H1 (cell line): ENCODE measurements around the gene PRPF6. TPM values are rescaled to one million over a fixed set of nuclear protein-coding genes. Genes with fewer than 3 reads are reported as not detected.

ENCODE experiments used
- BCL11A ChIP-seq, 2 experiments: IDR thresholded peaks; one replicate each; pipeline ENCODE4 v1.6.1; 2011; ENCODE audit warnings: low read depth in 2 of 2, low read length in 2 of 2, mild to moderate bottlenecking in 2 of 2
- CBX8 ChIP-seq: fragments of 300-800, 300-1000 bp; sonication (generic); IDR thresholded peaks from 2 replicates; pipeline ENCODE4 v1.7.1; 2016; ENCODE audit warnings: low read depth, low read length, borderline replicate concordance
- E2F6 ChIP-seq: IDR thresholded peaks from 2 replicates; pipeline ENCODE4 v1.6.1; 2012; ENCODE audit warnings: inconsistent platforms
- EGR1 ChIP-seq: IDR thresholded peaks from 2 replicates; pipeline ENCODE4 v1.6.1; 2011; ENCODE audit warnings: low read depth, low read length, borderline replicate concordance
- EZH2 ChIP-seq: fragments of 200-600 bp; sonication (generic); IDR thresholded peaks from 2 replicates; pipeline ENCODE4 v1.7.1; 2012; ENCODE audit warnings: low read depth, mild to moderate bottlenecking, moderate library complexity, low read length, inconsistent platforms; ENCODE audit not compliant: severe bottlenecking
- GABPA ChIP-seq: IDR thresholded peaks from 2 replicates; pipeline ENCODE4 v1.6.1; 2011; ENCODE audit warnings: mild to moderate bottlenecking, low read length, moderate library complexity, borderline replicate concordance; ENCODE audit not compliant: insufficient read depth
- GTF2F1 ChIP-seq: IDR thresholded peaks from 2 replicates; pipeline ENCODE4 v1.6.1; 2012; ENCODE audit warnings: low read depth, low read length, improper control_type of control experiment, borderline replicate concordance
- HDAC6 ChIP-seq: IDR thresholded peaks from one replicate; pipeline ENCODE4 v1.7.1; 2012; ENCODE audit warnings: low read depth, mild to moderate bottlenecking, inconsistent platforms, low read length, moderate library complexity
- KDM4A ChIP-seq: IDR thresholded peaks from one replicate; pipeline ENCODE4 v1.7.1; 2012; ENCODE audit warnings: low read depth, mild to moderate bottlenecking, moderate library complexity, low read length, inconsistent platforms; ENCODE audit not compliant: severe bottlenecking
- NANOG ChIP-seq: IDR thresholded peaks from 2 replicates; pipeline ENCODE4 v1.6.1; 2011; ENCODE audit warnings: low read length, low read depth, mild to moderate bottlenecking, inconsistent platforms; ENCODE audit not compliant: insufficient read depth, poor library complexity, severe bottlenecking
- PHF8 ChIP-seq: fragments of 200-600 bp; sonication (generic); conservative IDR thresholded peaks from 2 replicates; pipeline ENCODE4 v1.7.1; 2012; ENCODE audit warnings: low read depth, mild to moderate bottlenecking, inconsistent platforms, low read length, moderate library complexity
- RAD21 ChIP-seq, 2 experiments: IDR thresholded peaks in 1 of 2; conservative IDR thresholded peaks in 1 of 2; 2 replicates each; pipeline ENCODE4 v1.6.1; 2011; ENCODE audit warnings: low read depth in 2 of 2, low read length in 2 of 2, improper control_type of control experiment in 1 of 2, inconsistent platforms in 1 of 2, mild to moderate bottlenecking in 1 of 2, moderate library complexity in 1 of 2
- SIRT6 ChIP-seq: IDR thresholded peaks from one replicate; pipeline ENCODE4 v1.7.1; 2012; ENCODE audit warnings: low read length, inconsistent platforms
- SUZ12 ChIP-seq: fragments of 200-600 bp; sonication (generic); IDR thresholded peaks from 2 replicates; pipeline ENCODE4 v1.6.1; 2012; ENCODE audit warnings: mild to moderate bottlenecking, inconsistent platforms, low read length, moderate library complexity, mixed read lengths
- TBP ChIP-seq: IDR thresholded peaks from 2 replicates; pipeline ENCODE4 v1.6.1; 2011; ENCODE audit warnings: low read depth, low read length, improper control_type of control experiment
- TCF12 ChIP-seq: IDR thresholded peaks from 2 replicates; pipeline ENCODE4 v1.6.1; 2011; ENCODE audit warnings: low read depth, mild to moderate bottlenecking, low read length
- TEAD4 ChIP-seq: IDR thresholded peaks from 2 replicates; pipeline ENCODE4 v1.6.1; 2012; ENCODE audit warnings: low read depth, low read length, inconsistent platforms, mixed read lengths
- polyA plus RNA-seq, 7 experiments: library from polyadenylated mRNA; depleted of rRNA in 3 of 7; stranded (reverse) in 5 of 7; unstranded in 2 of 7; fragments of >200 nt in 5 of 7; fragments of 200-250 nt in 2 of 7; gene quantifications; 1 replicate in 5 of 7; 2 replicates in 1 of 7; 4 replicates in 1 of 7; pipeline versions ENCODE4 v1.2.1 to v1.2.3, GENCODE V29; 2011 to 2013; ENCODE audit warnings: missing spikeins in 2 of 7, mixed read lengths in 2 of 7
- total RNA-seq: library from RNA; stranded (reverse); fragmentation: NEBNext Ultra II Directional; extraction: Animal tissue kit (Norgen Biotek cat#: 25700); gene quantifications from 2 replicates; pipeline ENCODE4 v1.2.1, GENCODE V29; 2021
- TF ChIP-seq, protein P1 (sequence below), 3 experiments: IDR thresholded peaks; 1 replicate in 2 of 3; 2 replicates in 1 of 3; pipeline versions ENCODE4 v1.5.1 to v1.6.1; 2011; ENCODE audit warnings: low read length in 3 of 3, mild to moderate bottlenecking in 3 of 3, inconsistent platforms in 2 of 3, low read depth in 1 of 3, moderate library complexity in 1 of 3; ENCODE audit not compliant: insufficient read depth in 1 of 3; ENCODE audit errors: control extremely low read depth in 1 of 3
- TF ChIP-seq, protein P2 (sequence below): IDR thresholded peaks from 2 replicates; pipeline ENCODE4 v1.6.1; 2011; ENCODE audit warnings: low read depth, mild to moderate bottlenecking, low read length; ENCODE audit not compliant: insufficient read depth

The PRPF6 gene
- total and polyA plus RNA-seq, 2 of the 8 experiments (the other 6 are each of a cell fraction or from before 2014, with no cell fraction given): 27.9 to 76.9 TPM

- TF ChIP-seq TEAD4 (peak; percentile 53; the same call in 1 of the 2 replicates), EZH2 (peak; percentile 21), KDM4A (peak; percentile 70), RAD21 (IDR thresholded peaks at IDR 0.05 in 1 of 2, conservative IDR thresholded peaks at IDR 0.05 in 1 of 2; ENCODE audit: low read depth in 2 of 2, low read length in 2 of 2) (peak; percentile 66 to 82), TBP (no peak), PHF8 (0 out of 2 replicates have a peak, but pooled peaks have one; percentile 21), SIRT6 (no peak), SUZ12 (peak; percentile 11; the same call in 1 of the 2 replicates), BCL11A (IDR thresholded peaks at IDR 0.05; ENCODE audit: low read depth in 2 of 2, low read length in 2 of 2) (no peak), GABPA (peak; percentile 81; the same call in 1 of the 2 replicates), HDAC6 (no peak), CBX8 (no peak), TCF12 (peak; percentile 73; the same call in 1 of the 2 replicates), EGR1 (no peak), NANOG (no peak), E2F6 (no peak; the same call in 1 of the 2 replicates), GTF2F1 (no peak)
- TF ChIP-seq, protein P1, sequence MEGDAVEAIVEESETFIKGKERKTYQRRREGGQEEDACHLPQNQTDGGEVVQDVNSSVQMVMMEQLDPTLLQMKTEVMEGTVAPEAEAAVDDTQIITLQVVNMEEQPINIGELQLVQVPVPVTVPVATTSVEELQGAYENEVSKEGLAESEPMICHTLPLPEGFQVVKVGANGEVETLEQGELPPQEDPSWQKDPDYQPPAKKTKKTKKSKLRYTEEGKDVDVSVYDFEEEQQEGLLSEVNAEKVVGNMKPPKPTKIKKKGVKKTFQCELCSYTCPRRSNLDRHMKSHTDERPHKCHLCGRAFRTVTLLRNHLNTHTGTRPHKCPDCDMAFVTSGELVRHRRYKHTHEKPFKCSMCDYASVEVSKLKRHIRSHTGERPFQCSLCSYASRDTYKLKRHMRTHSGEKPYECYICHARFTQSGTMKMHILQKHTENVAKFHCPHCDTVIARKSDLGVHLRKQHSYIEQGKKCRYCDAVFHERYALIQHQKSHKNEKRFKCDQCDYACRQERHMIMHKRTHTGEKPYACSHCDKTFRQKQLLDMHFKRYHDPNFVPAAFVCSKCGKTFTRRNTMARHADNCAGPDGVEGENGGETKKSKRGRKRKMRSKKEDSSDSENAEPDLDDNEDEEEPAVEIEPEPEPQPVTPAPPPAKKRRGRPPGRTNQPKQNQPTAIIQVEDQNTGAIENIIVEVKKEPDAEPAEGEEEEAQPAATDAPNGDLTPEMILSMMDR (IDR thresholded peaks at IDR 0.05; ENCODE audit: control extremely low read depth in 1 of 3, insufficient read depth in 1 of 3, low read depth in 1 of 3, low read length in 3 of 3): peak; percentile 73 to 87 (median 84)
- TF ChIP-seq, protein P2, sequence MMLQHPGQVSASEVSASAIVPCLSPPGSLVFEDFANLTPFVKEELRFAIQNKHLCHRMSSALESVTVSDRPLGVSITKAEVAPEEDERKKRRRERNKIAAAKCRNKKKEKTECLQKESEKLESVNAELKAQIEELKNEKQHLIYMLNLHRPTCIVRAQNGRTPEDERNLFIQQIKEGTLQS: no peak
Observed at GRCh38 chr20:64038565-64039292, 57.8 kb downstream of the PRPF6 start (continued).
